Measurements from ENCODE around the gene TUBGCP2. TPM values are rescaled to one million over a fixed set of nuclear protein-coding genes. Genes with fewer than 3 reads are reported as not detected.

Gene TUBGCP2
- polyA plus RNA-seq, 1 donor (not counting 4 experiments of a cell fraction or from before 2014, with no cell fraction given): 55.8 TPM

- Histone ChIP-seq H3K27ac (ENCODE audit: control insufficient read depth, insufficient read depth, low read length) (peak overlapping the region; percentile 84), H3K4me2 (ENCODE audit: control insufficient read depth, extremely low read depth, insufficient read depth, low read depth, low read length) (peak overlapping the region; percentile 39), H3K27me3 (ENCODE audit: control insufficient read depth, extremely low read depth, insufficient read depth, low read length) (no peaks in the 10 kb centered on the region), H3K4me1 (ENCODE audit: control insufficient read depth, extremely low read depth, insufficient read depth, low read length) (peaks cover 55% of the 10 kb centered on the region), H3K9me3 (ENCODE audit: control insufficient read depth, low read depth, low read length) (no peaks in the 10 kb centered on the region), H3K9me1 (ENCODE audit: control insufficient read depth, extremely low read depth, insufficient read depth, low read length) (no peaks in the 10 kb centered on the region), H2AFZ (ENCODE audit: control insufficient read depth, low read length) (no peak overlapping the region), H4K20me1 (ENCODE audit: control insufficient read depth, extremely low read depth, insufficient read depth, low read length) (peaks cover 6% of the 10 kb centered on the region), H3K4me3 (ENCODE audit: control insufficient read depth in 2 of 3, extremely low read depth in 1 of 3, insufficient read depth in 2 of 3, low read depth in 1 of 3, low read length in 3 of 3) (no peak overlapping the region), H3K79me2 (ENCODE audit: control insufficient read depth, insufficient read depth, low read length) (no peaks in the 10 kb centered on the region), H3K36me3 (ENCODE audit: control insufficient read depth in 2 of 2, extremely low read depth in 1 of 2, insufficient read depth in 2 of 2, low read length in 2 of 2) (peaks cover 21 to 31% of the 10 kb centered on the region in 2 experiments), H3K9ac (ENCODE audit: control insufficient read depth, extremely low read depth, insufficient read depth, low read length) (peak overlapping the region; percentile 69)
- dilution Hi-C loops (cut with MboI; ENCODE audit: extremely low pct_ligation_motif_present, low sequenced_read_pairs): no loop called here
- TF ChIP-seq EZH2 (IDR thresholded peaks at IDR 0.05; ENCODE audit: low read length): no peak
- TF ChIP-seq, protein P1, sequence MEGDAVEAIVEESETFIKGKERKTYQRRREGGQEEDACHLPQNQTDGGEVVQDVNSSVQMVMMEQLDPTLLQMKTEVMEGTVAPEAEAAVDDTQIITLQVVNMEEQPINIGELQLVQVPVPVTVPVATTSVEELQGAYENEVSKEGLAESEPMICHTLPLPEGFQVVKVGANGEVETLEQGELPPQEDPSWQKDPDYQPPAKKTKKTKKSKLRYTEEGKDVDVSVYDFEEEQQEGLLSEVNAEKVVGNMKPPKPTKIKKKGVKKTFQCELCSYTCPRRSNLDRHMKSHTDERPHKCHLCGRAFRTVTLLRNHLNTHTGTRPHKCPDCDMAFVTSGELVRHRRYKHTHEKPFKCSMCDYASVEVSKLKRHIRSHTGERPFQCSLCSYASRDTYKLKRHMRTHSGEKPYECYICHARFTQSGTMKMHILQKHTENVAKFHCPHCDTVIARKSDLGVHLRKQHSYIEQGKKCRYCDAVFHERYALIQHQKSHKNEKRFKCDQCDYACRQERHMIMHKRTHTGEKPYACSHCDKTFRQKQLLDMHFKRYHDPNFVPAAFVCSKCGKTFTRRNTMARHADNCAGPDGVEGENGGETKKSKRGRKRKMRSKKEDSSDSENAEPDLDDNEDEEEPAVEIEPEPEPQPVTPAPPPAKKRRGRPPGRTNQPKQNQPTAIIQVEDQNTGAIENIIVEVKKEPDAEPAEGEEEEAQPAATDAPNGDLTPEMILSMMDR (optimal IDR thresholded peaks at IDR 0.05 in 1 of 3, IDR thresholded peaks at IDR 0.05 in 1 of 3, conservative IDR thresholded peaks at IDR 0.05 in 1 of 3; ENCODE audit: extremely low read depth in 1 of 3, insufficient read depth in 2 of 3, low read length in 3 of 3): no peak
- DNase-seq (ENCODE audit: low read depth, low spot score) (no peak), FAIRE-seq (peak; percentile 53)
These were observed 46.0 kb downstream of the TUBGCP2 start for GRCh38 chr10:133262696-133263095.

DNA sequence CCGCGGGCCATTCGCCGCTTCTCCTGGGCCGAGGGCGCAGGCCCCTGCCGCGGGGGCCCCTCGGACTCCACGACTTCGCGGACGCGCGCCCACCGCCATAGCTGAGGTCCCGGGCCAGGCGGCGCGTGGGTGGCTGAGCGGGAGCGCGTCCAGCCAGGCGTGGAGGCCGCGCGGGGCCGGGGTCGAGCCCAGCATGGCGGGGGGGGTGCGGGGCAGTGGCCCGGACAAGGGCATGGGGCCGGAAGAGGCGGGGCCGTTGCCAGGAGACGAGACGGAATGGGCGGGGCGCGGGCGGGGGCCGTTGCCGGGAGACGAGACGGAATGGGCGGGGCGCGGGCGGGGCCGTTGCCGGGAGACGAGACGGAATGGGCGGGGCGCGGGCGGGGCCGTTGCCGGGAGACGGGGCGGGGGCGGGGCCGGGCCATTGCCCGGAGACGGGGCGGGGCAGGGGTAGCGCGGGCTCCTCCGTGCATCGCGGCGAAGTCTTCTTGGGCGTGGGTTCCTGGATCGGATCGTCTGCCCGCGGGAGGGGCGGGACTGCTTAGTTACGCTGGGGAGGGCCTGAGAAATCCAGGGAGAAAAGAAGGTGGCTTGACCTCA is 46.8 kb downstream of the TUBGCP2 start:
- Histone ChIP-seq H3K27me3 (ENCODE audit: control insufficient read depth, extremely low read depth, insufficient read depth, low read length) (no peaks in the 10 kb centered on the region), H4K20me1 (ENCODE audit: control insufficient read depth, extremely low read depth, insufficient read depth, low read length) (peaks cover 4% of the 10 kb centered on the region), H3K4me2 (ENCODE audit: control insufficient read depth, extremely low read depth, insufficient read depth, low read depth, low read length) (peak overlapping the region; percentile 39), H3K9me1 (ENCODE audit: control insufficient read depth, extremely low read depth, insufficient read depth, low read length) (no peaks in the 10 kb centered on the region), H3K4me1 (ENCODE audit: control insufficient read depth, extremely low read depth, insufficient read depth, low read length) (peaks cover 62% of the 10 kb centered on the region), H3K4me3 (ENCODE audit: control insufficient read depth in 2 of 3, extremely low read depth in 1 of 3, insufficient read depth in 2 of 3, low read depth in 1 of 3, low read length in 3 of 3) (peak overlapping the region; percentile 33 to 60 (median 35)), H3K27ac (ENCODE audit: control insufficient read depth, insufficient read depth, low read length) (peak overlapping the region; percentile 84), H3K36me3 (ENCODE audit: control insufficient read depth in 2 of 2, extremely low read depth in 1 of 2, insufficient read depth in 2 of 2, low read length in 2 of 2) (peaks cover 14 to 25% of the 10 kb centered on the region in 2 experiments), H3K79me2 (ENCODE audit: control insufficient read depth, insufficient read depth, low read length) (no peaks in the 10 kb centered on the region), H3K9ac (ENCODE audit: control insufficient read depth, extremely low read depth, insufficient read depth, low read length) (peak overlapping the region; percentile 69), H3K9me3 (ENCODE audit: control insufficient read depth, low read depth, low read length) (no peaks in the 10 kb centered on the region), H2AFZ (ENCODE audit: control insufficient read depth, low read length) (no peak overlapping the region)
- dilution Hi-C loops (cut with MboI; ENCODE audit: extremely low pct_ligation_motif_present, low sequenced_read_pairs): no loop called here
- TF ChIP-seq, protein P1 (optimal IDR thresholded peaks at IDR 0.05 in 1 of 3, IDR thresholded peaks at IDR 0.05 in 1 of 3, conservative IDR thresholded peaks at IDR 0.05 in 1 of 3; ENCODE audit: extremely low read depth in 1 of 3, insufficient read depth in 2 of 3, low read length in 3 of 3): no peak
- no peak for TF ChIP-seq EZH2 (IDR thresholded peaks at IDR 0.05; ENCODE audit: low read length)
- DNase-seq (ENCODE audit: low read depth, low spot score) (no peak), FAIRE-seq (no peak)

All from keratinocyte (primary cell).